ENCODE results near the gene CTNNA1.
"Not testable (repeated sequence)": the region's sequence is repeated elsewhere in the genome, so short reads cannot be mapped to it uniquely, and the experiment has no call there.

CTNNA1 gene

DNA sequence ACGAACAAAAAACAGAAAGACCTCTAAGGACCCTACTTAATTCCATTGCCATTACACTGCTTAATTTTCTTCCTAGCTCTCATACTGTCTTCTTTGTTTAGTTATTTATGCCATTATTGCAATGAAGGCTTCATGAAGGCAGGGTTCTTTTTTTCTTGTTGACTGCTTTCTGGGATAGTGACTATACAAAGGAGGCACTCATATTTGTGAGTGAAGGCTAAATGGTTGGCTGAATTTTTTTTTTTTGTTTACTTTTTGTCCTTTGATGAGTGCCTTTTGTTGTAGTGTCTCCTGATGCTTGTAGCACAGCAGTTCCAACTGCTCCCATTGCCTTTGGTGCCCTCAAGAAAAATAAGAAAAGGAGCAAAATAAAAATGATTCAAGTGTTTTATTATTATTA is 17.8 kb downstream of the CTNNA1 start:
- no peak for DNase-seq (ENCODE audit: low read depth)
- no peak overlapping the region for H3K4me3 ChIP-seq (ENCODE audit: low read depth, low read length)

DNA sequence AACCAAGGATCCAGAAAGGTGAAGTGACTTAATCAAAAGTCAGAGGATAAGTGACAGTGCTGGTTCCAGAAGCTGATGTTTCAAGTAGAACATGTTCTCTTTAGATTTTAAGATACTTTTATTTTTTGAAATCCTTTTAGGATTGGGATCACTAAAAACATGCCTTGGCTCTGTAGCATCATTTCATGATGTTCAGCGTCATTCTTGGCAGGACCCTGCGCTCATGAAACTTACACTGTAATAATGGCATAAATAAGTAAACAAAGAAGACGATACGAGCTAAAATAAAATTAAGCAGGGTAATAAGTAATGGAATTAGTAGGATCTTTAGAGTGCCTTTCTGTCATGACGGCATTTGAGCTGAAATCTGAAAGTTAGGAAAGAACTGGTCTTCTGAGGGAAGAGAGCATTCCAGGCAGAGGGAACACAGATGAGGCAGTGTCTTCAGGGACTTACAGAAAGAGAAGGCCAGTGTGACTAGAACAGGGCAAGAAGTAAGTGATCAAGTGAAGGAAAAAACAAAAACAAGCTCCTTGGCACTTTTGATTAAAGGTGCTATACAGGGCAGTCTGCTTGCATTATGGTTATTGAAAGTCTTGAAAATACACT is 19.9 kb downstream of the CTNNA1 start:
- TF ChIP-seq, protein P1, sequence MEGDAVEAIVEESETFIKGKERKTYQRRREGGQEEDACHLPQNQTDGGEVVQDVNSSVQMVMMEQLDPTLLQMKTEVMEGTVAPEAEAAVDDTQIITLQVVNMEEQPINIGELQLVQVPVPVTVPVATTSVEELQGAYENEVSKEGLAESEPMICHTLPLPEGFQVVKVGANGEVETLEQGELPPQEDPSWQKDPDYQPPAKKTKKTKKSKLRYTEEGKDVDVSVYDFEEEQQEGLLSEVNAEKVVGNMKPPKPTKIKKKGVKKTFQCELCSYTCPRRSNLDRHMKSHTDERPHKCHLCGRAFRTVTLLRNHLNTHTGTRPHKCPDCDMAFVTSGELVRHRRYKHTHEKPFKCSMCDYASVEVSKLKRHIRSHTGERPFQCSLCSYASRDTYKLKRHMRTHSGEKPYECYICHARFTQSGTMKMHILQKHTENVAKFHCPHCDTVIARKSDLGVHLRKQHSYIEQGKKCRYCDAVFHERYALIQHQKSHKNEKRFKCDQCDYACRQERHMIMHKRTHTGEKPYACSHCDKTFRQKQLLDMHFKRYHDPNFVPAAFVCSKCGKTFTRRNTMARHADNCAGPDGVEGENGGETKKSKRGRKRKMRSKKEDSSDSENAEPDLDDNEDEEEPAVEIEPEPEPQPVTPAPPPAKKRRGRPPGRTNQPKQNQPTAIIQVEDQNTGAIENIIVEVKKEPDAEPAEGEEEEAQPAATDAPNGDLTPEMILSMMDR (IDR thresholded peaks at IDR 0.05; ENCODE audit: control insufficient read depth, extremely low read depth, insufficient read depth): no peak
- H3K4me3 ChIP-seq (ENCODE audit: low read depth, low read length): no peak overlapping the region
- no peak for DNase-seq (ENCODE audit: low read depth)

More for the DNA sequence above, 17.8 kb downstream of the CTNNA1 start:
- TF ChIP-seq, protein P1 (IDR thresholded peaks at IDR 0.05; ENCODE audit: control insufficient read depth, extremely low read depth, insufficient read depth): no peak

DNA sequence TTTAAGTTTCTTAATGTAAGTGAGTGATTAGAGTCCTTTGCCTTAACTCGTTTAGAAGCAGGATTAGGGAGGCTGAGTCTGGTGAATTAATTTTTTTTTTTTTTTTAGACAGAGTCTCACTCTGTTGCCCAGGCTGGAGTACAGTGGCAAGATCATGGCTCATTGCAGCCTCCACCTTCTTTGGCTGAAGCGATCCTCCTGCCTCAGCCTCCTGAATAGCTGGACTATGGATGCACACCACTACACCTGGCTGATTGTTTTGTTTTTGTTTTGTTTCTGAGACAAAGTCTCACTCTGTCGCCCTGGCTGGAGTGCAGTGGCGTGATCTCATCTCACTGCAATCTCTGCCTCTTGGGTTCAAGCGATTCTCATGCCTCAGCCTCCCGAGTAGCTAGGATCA is 20.4 kb downstream of the CTNNA1 start:
- H3K4me3 ChIP-seq (ENCODE audit: low read depth, low read length); DNase-seq (ENCODE audit: low read depth): not testable (repeated sequence)

DNA sequence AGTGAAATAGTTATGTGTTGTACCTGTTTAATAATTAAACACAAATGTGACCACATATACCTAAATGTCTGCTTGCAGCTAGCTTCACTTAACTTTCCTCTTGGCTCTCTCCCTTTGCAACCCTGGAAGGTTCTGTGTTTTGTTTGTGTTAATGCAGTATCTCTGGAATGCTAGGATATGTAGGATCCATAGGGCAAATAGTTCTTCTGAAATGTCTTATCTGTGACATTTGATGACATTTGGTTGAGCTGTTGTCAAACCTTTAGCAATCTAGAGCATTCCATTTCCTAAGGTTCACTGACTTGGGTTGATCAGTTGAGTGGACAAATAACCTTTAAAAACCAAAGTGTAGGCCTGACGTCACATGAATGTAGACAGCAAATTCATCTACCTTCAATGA is 21.8 kb downstream of the CTNNA1 start:
- TF ChIP-seq, protein P1 (IDR thresholded peaks at IDR 0.05; ENCODE audit: control insufficient read depth, extremely low read depth, insufficient read depth): no peak
- no peak for DNase-seq (ENCODE audit: low read depth)
- no peak overlapping the region for H3K4me3 ChIP-seq (ENCODE audit: low read depth, low read length)

DNA sequence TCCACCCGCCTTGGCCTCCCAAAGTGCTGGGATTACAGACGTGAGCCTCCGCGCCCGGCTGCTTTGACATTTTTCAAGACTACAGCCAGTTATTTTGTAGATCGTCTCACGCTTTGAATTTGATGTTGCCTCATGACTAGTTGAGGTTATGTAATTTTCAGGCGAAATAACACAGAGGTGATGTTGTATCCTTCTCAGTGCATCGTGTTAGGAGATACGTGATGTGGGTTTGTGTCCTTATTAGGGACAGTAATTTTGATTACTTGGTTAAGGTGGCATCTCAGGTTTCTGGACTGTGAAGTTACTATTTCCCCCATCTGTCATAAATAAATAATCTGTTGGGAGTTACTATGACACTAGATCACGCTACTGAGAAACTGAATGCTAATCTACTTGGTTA is 25.0 kb downstream of the CTNNA1 start:
- DNase-seq (ENCODE audit: low read depth): no peak
- no peak overlapping the region for H3K4me3 ChIP-seq (ENCODE audit: low read depth, low read length)
- TF ChIP-seq, protein P1 (IDR thresholded peaks at IDR 0.05; ENCODE audit: control insufficient read depth, extremely low read depth, insufficient read depth): no peak

DNA sequence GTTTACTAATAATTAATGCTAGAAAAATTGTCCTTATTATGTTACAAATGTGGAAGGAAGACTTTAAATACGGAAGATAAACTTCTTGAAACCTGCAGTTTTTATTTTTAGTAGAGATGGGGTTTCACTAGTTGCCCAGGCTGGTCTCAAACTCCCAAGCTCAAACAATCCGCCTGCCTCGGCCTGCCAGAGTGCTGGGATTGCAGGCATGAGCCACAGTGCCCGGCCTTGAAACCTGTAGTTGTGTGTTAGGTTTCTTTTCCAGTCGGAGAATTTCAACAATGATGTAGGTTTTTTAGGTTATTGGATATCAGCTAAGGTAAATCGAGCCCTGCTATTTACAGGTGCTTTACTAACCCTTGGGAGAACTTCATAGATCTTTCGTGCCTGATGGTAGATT is 30.8 kb downstream of the CTNNA1 start:
- TF ChIP-seq, protein P1 (IDR thresholded peaks at IDR 0.05; ENCODE audit: control insufficient read depth, extremely low read depth, insufficient read depth): no peak
- no peak for DNase-seq (ENCODE audit: low read depth)
- H3K4me3 ChIP-seq (ENCODE audit: low read depth, low read length): no peak overlapping the region

DNA sequence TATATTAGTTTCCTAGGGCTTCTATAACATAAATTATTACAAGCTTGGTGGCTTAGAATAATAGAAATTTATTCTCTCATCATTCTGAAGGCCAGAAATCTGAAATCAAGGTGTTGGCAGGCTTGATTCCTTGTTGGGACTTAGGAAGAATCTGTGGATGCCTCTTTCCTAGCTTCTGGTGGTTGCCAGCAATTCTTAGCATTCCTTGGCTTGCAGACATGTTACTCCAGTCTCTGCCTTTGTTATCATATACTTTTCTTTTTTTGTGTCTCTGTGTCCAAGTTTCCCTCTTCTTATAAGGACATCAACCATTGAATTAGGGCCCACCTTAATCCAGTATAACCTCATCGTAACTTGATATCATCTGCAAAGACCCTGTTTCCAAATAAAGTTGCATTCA is 31.4 kb downstream of the CTNNA1 start:
- H3K4me3 ChIP-seq (ENCODE audit: low read depth, low read length): no peak overlapping the region
- no peak for DNase-seq (ENCODE audit: low read depth)
- TF ChIP-seq, protein P1 (IDR thresholded peaks at IDR 0.05; ENCODE audit: control insufficient read depth, extremely low read depth, insufficient read depth): no peak

All from LNCaP clone FGC (cell line).